HepG2 (cell line): Measurements from ENCODE around the gene CAND2. TPM values are rescaled to one million over a fixed set of nuclear protein-coding genes. Genes with fewer than 3 reads are reported as not detected.

Experiments used
- CBFB ChIP-seq: sonication (generic); formaldehyde crosslinking; IDR thresholded peaks from 2 replicates; pipeline ENCODE4 v1.4.0; 2020; ENCODE audit warnings: missing genetic modification reagents
- GABPB1 ChIP-seq: IDR thresholded peaks from 2 replicates; pipeline ENCODE4 v1.6.1; 2016; ENCODE audit warnings: mild to moderate bottlenecking, missing genetic modification reagents, moderate library complexity, missing compliant biosample characterization
- MAFK ChIP-seq, 2 experiments: IDR thresholded peaks in 1 of 2; conservative IDR thresholded peaks in 1 of 2; 2 replicates each; pipeline ENCODE4 v1.6.1; 2011; ENCODE audit warnings: improper control_type of control experiment in 2 of 2, low read length in 2 of 2
- NCOA2 ChIP-seq: sonication (generic); formaldehyde crosslinking; IDR thresholded peaks from 2 replicates; pipeline ENCODE4 v1.8.0; 2022; ENCODE audit warnings: inconsistent platforms
- PRPF4 ChIP-seq: fragments of 200-400 bp; formaldehyde crosslinking; IDR thresholded peaks from 2 replicates; pipeline ENCODE4 v1.6.1; 2016; ENCODE audit warnings: low read length, low read depth; ENCODE audit not compliant: poor library complexity, severe bottlenecking
- SP140L ChIP-seq: sonication (generic); formaldehyde crosslinking; IDR thresholded peaks from 2 replicates; pipeline ENCODE4 v1.4.0; 2020; ENCODE audit warnings: missing genetic modification reagents, borderline replicate concordance
- TARDBP ChIP-seq: sonication (generic); formaldehyde crosslinking; IDR thresholded peaks from 2 replicates; pipeline ENCODE4 v1.8.0; 2022; ENCODE audit warnings: mild to moderate bottlenecking, missing genetic modification reagents
- ZBTB38 ChIP-seq: sonication (generic); formaldehyde crosslinking; IDR thresholded peaks from 2 replicates; pipeline ENCODE4 v1.5.1; 2020; ENCODE audit warnings: mild to moderate bottlenecking, missing genetic modification reagents
- ZFP41 ChIP-seq: sonication (generic); formaldehyde crosslinking; IDR thresholded peaks from 2 replicates; pipeline ENCODE4 v1.4.0; 2020; ENCODE audit warnings: mild to moderate bottlenecking, missing genetic modification reagents, borderline replicate concordance
- ZNF260 ChIP-seq: sonication (generic); formaldehyde crosslinking; IDR thresholded peaks from 2 replicates; pipeline ENCODE4 v1.4.0; 2020; ENCODE audit warnings: missing genetic modification reagents, low read depth, mild to moderate bottlenecking, borderline replicate concordance
- ZNF329 ChIP-seq: sonication (generic); formaldehyde crosslinking; IDR thresholded peaks from 2 replicates; pipeline ENCODE4 v1.9.0; 2021; ENCODE audit warnings: low read depth, mild to moderate bottlenecking, missing genetic modification reagents
- ZNF564 ChIP-seq: sonication (generic); formaldehyde crosslinking; IDR thresholded peaks from 2 replicates; pipeline ENCODE4 v1.8.1; 2023; ENCODE audit warnings: mild to moderate bottlenecking, missing genetic modification reagents
- ZNF567 ChIP-seq: sonication (generic); formaldehyde crosslinking; IDR thresholded peaks from 2 replicates; pipeline ENCODE4 v1.8.1; 2023; ENCODE audit warnings: mild to moderate bottlenecking, missing genetic modification reagents, borderline replicate concordance
- polyA plus RNA-seq, 8 experiments: library from polyadenylated mRNA; depleted of rRNA in 3 of 8; stranded (reverse) in 7 of 8; unstranded in 1 of 8; fragments of >200 nt; fragmentation: Illumina TruSeq in 4 of 8; extraction: Trizol in 4 of 8; gene quantifications; 2 replicates each; pipeline versions ENCODE4 v1.2.1 to v1.2.3, GENCODE V29; 2011 to 2016; ENCODE audit warnings: low read depth in 4 of 8, missing spikeins in 1 of 8, mixed read lengths in 1 of 8; ENCODE audit not compliant: insufficient read depth in 1 of 8
- total RNA-seq, 5 experiments: library from RNA; depleted of rRNA; stranded (reverse); fragments of >200 nt; fragmentation: Illumina TruSeq; extraction: Trizol; gene quantifications; 2 replicates each; pipeline ENCODE4 v1.2.3, GENCODE V29; 2016; ENCODE audit warnings: low read depth in 1 of 5
- TF ChIP-seq, protein P1 (sequence below): sonication (generic); formaldehyde crosslinking; IDR thresholded peaks from 2 replicates; pipeline ENCODE4 v1.4.0; 2020; ENCODE audit warnings: missing genetic modification reagents
- TF ChIP-seq, protein P2 (sequence below), 2 experiments: sonication (generic) in 1 of 2; formaldehyde crosslinking in 1 of 2; IDR thresholded peaks; 2 replicates each; pipeline versions ENCODE4 v1.6.1 to v1.9.0; 2014 to 2022; ENCODE audit warnings: antibody characterized with exemption in 1 of 2, borderline replicate concordance in 1 of 2, inconsistent platforms in 1 of 2, low read depth in 1 of 2, missing genetic modification reagents in 1 of 2
- TF ChIP-seq, protein P3 (sequence below): sonication (generic); formaldehyde crosslinking; IDR thresholded peaks from 2 replicates; pipeline ENCODE4 v1.8.1; 2023; ENCODE audit warnings: mild to moderate bottlenecking, moderate library complexity, missing genetic modification reagents
- TF ChIP-seq, protein P4 (sequence below): IDR thresholded peaks from 2 replicates; pipeline ENCODE4 v1.6.1; 2016; ENCODE audit warnings: mild to moderate bottlenecking

CAND2 gene
- total and polyA plus RNA-seq, 2 of the 13 experiments (the other 11 are each of a cell fraction or from before 2014, with no cell fraction given): 0.01 TPM; not detected in 1

DNA sequence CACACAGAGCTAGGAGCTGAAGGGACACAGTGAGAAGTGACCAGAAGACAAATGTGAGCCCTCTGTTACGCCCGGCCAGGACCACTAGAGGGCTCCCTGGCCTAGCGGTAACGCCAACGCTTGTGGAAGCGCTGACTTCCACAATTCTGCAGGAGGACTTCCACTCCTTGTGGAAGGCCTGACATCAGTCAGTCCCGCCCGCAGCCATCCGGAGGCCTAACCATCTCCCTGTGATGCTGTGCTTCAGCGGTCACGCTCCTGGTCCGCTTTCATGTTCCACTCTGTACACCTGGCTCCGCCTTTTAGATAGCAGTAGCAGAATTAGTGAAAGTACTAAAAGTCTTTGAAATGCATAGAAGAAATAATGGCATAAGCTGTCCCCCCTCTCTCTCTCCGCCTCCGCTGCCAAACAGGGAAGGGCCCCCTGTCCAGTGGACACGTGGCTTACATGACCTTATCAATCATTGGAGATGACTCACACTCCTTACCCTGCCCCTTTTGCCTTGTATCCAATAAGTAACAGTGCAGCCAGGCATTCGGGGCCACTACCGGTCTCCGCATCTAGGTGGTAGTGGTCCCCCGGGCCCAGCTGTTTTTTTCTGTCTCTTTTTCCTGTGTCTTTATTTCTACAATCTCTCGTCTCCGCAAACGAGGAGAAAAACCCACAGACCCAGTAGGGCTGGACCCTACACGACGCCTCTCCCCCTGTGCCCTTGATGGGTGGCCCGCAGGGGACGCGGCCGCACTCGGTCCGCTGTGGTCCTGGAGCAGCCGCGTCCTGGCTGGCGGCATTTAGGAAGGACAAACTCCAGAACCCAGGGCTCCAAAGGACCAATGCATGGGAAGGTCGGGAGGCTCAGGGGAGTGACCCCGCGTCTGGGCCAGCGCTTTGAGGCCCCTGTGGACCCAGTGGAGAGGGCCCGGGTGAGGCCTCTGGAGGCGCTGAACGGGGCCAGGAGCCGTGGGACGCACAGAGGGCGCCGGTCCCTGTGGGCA is 71.9 kb downstream of the CAND2 start (continued):
- TF ChIP-seq, protein P1, sequence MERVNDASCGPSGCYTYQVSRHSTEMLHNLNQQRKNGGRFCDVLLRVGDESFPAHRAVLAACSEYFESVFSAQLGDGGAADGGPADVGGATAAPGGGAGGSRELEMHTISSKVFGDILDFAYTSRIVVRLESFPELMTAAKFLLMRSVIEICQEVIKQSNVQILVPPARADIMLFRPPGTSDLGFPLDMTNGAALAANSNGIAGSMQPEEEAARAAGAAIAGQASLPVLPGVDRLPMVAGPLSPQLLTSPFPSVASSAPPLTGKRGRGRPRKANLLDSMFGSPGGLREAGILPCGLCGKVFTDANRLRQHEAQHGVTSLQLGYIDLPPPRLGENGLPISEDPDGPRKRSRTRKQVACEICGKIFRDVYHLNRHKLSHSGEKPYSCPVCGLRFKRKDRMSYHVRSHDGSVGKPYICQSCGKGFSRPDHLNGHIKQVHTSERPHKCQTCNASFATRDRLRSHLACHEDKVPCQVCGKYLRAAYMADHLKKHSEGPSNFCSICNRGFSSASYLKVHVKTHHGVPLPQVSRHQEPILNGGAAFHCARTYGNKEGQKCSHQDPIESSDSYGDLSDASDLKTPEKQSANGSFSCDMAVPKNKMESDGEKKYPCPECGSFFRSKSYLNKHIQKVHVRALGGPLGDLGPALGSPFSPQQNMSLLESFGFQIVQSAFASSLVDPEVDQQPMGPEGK (CRISPR knock-in tag): no peak
- TF ChIP-seq CBFB (CRISPR knock-in tag) (no peak), NCOA2 (no peak), ZNF564 (CRISPR knock-in tag) (no peak), ZNF329 (CRISPR knock-in tag) (no peak), PRPF4 (no peak), MAFK (conservative IDR thresholded peaks at IDR 0.05 in 1 of 2, IDR thresholded peaks at IDR 0.05 in 1 of 2; ENCODE audit: low read length in 2 of 2) (peak; percentile 13 to 30; a peak in 1 of 4 replicates), ZFP41 (CRISPR knock-in tag) (no peak), ZNF567 (CRISPR knock-in tag) (no peak), SP140L (CRISPR knock-in tag) (no peak), TARDBP (0 out of 2 replicates have a peak, but pooled peaks have one; percentile 18), GABPB1 (peak; percentile 22; the same call in 1 of the 2 replicates), ZNF260 (no peak), ZBTB38 (CRISPR knock-in tag) (no peak)
- TF ChIP-seq, protein P2, sequence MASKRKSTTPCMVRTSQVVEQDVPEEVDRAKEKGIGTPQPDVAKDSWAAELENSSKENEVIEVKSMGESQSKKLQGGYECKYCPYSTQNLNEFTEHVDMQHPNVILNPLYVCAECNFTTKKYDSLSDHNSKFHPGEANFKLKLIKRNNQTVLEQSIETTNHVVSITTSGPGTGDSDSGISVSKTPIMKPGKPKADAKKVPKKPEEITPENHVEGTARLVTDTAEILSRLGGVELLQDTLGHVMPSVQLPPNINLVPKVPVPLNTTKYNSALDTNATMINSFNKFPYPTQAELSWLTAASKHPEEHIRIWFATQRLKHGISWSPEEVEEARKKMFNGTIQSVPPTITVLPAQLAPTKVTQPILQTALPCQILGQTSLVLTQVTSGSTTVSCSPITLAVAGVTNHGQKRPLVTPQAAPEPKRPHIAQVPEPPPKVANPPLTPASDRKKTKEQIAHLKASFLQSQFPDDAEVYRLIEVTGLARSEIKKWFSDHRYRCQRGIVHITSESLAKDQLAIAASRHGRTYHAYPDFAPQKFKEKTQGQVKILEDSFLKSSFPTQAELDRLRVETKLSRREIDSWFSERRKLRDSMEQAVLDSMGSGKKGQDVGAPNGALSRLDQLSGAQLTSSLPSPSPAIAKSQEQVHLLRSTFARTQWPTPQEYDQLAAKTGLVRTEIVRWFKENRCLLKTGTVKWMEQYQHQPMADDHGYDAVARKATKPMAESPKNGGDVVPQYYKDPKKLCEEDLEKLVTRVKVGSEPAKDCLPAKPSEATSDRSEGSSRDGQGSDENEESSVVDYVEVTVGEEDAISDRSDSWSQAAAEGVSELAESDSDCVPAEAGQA (IDR thresholded peaks at IDR 0.05; ENCODE audit: low read depth): no peak
- TF ChIP-seq, protein P2 (CRISPR knock-in tag; IDR thresholded peaks at IDR 0.05; ENCODE audit: borderline replicate concordance): no peak
- TF ChIP-seq, protein P3, sequence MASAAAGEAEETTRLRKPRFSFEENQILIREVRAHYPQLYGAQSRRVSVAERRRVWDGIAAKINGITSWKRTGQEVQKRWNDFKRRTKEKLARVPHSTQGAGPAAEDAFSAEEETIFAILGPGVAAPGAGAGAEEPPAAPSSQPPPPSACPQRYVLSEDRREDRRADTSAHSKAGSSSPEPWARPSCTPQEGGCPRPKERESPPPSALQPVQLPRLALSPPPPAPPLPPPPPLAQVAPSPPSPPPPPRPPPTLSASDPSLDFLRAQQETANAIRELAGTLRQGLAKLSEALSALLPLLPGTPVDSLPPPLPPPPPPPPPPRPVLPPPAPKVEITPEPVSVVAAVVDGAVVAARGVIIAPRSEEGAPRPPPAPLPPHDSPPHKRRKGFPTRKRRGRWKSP: peak; percentile 45; the same call in 1 of the 2 replicates
- TF ChIP-seq, protein P4, sequence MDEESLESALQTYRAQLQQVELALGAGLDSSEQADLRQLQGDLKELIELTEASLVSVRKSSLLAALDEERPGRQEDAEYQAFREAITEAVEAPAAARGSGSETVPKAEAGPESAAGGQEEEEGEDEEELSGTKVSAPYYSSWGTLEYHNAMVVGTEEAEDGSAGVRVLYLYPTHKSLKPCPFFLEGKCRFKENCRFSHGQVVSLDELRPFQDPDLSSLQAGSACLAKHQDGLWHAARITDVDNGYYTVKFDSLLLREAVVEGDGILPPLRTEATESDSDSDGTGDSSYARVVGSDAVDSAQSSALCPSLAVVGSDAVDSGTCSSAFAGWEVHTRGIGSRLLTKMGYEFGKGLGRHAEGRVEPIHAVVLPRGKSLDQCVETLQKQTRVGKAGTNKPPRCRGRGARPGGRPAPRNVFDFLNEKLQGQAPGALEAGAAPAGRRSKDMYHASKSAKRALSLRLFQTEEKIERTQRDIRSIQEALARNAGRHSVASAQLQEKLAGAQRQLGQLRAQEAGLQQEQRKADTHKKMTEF (CRISPR knock-in tag): peak; percentile 22; the same call in 1 of the 2 replicates
